NCI-H82 treated with DMSO at 0.1 percent for 48 hours (cell line): Measurements from ENCODE around the gene BLTP2.
"Not testable (repeated sequence)": the region's sequence is repeated elsewhere in the genome, so short reads cannot be mapped to it uniquely, and the experiment has no call there.

Experiments used
- DNase-seq: peaks from one replicate; lab custom pipeline; 2025; ENCODE audit not compliant: unreplicated experiment; lab: John Stamatoyannopoulos, UW

BLTP2 gene

DNA sequence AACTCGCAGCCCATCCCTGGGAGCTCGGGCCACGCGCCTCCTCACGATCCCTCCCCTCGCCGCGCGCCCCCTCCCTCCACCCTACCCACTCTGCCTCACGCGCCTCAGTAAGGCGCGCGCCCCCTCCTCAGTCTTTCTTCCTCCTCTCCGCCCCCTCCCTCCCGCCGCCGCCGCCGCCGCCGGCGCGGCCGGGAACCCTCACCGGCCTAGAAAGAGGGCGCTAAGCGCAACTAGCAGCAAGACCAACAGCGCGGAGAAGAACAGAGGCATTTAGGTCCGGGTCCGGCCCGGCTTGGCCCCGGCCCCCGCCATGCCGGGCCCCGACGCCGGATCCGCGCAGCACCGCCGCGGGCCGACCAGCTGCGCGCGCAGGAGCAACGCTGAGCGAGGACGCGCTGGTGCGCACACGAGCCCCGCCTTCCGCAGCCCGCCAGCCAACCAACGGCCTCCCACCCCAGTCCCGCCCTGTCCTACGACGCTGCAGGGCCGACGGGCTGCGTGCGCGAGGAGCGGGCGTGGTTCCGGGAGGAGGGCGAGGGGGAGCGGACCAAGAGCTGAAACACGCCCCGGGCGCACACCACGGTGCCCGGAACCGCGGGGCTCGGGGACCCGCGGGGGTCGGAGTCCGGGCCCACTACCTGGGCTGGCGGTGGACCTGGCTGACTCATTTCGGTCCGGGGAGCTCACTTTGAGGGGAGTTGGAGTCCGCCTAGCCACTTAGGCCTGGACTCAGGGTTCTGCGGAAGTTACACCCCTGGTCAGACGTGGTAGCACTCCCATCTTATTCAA is at the start of gene BLTP2:
BLTP2 (minus strand) TSS at position 372 of the 789 bp plus-strand sequence; CDS start at position 270, 102 bp downstream.
- DNase-seq, result peak; percentile 89

DNA sequence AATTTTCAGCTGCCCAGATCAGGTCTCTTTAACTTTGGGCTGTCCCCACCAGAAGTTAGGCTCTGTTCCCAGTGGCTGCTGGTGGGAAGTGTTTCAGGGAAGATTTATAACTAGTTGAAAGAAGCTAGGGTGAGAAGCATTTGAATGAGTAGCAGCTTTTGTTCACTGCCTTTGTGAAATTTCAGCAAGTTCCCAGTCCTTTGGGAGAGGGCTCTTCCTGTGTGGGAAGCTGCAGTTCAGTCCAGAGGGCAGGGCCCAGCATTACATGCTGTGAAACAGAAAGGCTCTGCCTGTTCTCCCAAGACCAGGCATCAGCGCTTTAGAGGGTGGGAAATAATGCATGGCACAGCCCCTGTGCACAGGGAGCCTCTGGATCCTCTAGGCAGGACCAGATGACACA is 48.9 kb upstream of the BLTP2 start:
- DNase-seq, result no peak

DNA sequence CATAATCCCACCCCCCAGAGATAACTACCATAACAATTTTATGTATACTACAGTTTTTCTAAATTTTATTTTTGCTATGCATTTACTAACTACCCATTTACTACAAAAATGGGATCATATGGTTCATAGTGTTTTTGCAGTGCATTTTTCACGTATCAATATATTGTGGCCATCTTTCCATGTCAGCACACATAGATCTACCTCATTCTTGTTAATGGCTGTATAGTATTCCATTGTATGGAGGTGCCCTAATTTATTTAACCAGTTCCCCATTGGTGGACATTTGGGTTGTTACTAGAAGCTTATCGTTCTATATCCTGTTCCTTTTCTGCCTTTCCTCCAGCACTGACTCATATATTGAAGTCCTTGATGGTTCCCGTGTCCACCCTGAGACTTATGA is 44.1 kb upstream of the BLTP2 start:
- DNase-seq, result no peak

DNA sequence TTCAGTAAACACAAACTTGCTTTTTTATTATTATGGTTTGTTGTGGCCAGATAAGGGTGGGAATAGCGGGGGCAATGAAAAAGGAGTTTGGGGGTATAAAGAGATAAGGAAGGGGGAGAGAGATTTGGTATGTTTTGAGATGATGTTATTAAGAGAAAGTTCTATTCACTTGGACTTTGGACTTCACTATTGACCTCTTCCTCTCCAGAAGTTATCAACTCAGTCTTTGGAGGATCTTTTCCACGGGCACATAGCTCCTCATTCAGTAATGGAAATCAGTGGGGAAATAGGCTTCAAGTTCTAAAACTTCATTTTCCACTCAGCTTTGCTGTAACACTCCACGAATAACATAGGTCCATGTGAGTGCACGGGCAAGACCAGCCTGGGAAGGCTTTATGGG is 43.5 kb upstream of the BLTP2 start:
- no peak for DNase-seq

DNA sequence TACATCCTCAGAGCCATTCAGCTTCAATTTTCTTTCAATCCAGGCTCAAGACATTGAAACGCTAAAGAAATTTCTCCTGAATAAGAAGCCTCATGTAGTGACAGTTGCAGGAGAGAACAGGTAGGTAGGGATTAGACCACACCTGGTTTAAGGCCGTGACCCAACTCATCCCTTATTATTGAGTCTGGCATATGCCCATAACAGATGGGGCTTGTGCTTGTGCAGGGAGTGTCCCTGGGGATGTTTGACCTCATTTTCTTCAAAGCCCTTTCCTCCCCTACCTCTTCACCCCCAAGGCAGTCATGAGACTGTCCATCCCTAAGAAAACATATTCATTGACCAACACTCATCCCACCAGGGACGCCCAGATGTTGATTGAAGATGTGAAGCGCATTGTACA is 41.3 kb upstream of the BLTP2 start:
- DNase-seq, result no peak

DNA sequence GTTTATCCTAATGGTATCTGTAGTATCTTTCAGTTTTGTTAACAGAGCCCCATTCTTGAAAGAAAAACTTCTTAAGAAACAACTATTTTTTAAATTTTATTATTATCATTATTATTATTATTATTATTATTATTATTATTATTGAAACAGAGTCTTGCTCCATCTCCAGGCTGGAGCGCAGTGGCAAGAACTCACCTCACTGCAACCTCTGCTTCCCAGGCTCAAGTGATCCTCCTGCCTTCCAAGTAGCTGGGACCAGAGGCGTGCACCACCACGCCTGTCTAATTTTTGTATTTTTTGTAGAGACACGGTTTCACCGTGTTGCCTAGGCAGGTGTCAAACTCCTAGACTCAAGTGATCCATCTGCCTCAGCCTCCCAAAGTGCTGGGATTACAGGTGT is 40.4 kb upstream of the BLTP2 start:
- no peak for DNase-seq

DNA sequence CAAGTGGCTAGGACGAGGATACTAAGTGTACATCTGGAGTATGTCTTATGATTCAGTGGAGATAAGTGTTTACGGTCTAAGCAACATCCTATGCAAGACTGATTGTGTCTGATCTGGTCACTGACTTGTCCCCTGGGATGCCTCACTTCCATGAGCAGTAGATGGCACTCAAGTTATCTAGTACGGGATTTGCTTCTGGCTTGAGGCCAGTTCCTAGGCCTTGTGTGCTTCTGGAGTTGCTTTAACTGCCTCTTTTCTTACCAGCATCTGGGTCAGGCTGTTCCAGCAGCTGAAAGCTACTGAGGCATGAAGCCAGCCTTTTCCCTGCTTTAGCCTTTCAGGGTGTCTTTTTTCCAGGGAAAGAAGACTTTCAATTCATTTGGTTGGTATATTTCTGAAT is 40.0 kb upstream of the BLTP2 start:
- DNase-seq, result peak; percentile 61

DNA sequence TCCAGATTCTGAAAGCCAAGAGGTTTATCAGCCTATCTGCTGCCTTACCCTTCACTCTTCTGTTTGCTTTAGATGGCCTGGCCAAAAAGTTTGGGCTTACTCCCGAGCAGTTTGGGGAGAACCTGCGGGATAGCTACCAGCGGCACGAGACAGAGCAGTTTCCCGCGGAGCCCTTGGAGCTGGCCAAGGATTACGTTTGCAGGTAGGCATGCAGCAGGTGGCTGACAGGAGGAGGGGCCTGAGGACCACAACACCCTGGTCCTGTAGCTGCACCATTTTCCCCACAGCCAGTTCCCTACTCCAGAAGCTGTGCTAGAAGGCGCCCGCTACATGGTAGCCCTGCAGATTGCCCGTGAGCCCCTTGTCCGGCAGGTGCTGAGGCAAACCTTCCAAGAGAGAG is 37.7 kb upstream of the BLTP2 start:
- no peak for DNase-seq

DNA sequence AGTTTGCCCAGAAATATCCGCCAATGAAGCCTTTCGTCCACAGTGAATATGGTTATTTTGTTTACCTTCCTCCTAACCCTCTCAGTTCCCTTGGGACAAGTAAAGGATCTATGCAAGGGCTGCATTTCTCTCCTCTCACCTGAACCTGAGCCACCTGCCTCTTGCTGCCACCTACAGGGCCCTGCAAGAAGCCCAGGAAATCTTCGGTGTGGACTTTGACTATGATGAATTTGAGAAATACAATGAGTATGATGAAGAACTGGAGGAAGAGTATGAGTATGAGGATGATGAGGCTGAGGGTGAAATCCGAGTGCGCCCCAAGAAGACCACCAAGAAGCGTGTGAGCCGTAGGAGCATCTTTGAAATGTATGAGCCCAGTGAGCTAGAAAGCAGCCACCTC is 31.0 kb upstream of the BLTP2 start:
- DNase-seq, result no peak

DNA sequence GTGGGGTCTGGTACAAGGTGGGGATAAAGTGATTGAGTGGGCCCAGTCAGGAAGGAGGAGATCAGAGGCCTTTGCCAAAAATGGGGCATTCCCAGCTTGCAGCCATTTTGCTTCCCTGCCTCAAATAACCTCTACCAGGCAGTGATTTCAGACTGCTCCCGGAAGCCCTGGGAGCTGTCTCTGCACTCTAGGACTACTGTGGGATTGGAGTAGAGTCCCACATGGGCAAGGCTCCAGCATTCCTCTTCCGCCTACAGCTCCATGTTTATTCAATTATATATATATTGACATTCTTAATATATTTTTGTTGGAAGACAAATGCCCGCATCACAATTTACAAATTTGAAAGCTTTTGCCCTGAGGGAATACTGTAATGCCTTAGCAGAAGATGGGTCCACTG is 30.5 kb upstream of the BLTP2 start:
- DNase-seq, result no peak

DNA sequence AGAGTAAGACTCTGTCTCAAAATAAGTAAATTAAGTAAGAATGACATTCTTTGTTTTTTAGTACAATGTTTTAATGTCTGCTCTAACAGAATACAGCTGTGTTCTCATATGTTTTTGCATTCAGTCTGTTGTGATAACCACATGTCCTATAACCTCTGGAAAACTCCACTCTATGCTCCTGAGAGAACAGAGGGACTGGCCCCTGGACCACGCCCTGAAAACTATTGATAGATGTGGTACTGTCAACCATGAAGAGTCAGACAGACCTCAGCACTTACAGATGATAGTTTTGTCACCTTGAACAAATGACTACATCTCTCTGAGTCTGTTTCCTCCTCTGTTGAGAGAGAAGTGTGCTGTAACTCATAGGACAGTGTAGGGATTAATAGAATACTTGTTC is 25.0 kb upstream of the BLTP2 start:
- DNase-seq, result no peak

DNA sequence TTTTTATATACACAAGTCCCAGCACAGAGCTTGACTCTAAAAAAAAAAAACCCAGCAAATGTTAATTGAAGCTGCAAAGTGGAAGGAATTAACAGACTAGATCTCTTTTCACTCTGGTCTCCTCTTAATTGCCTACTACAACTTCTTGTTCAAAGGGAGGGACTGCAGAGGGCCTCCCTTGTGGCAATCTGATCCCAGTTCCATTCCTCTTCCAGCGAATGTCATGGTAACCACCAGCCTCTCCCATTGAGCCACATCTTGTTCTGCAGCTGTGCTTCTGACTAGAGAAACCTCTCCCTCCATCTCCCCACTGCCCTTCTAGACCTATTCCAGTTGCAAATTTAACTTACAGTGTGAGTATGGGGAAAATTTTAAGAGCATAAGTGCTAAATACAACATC is 22.9 kb upstream of the BLTP2 start:
- DNase-seq, result no peak

DNA sequence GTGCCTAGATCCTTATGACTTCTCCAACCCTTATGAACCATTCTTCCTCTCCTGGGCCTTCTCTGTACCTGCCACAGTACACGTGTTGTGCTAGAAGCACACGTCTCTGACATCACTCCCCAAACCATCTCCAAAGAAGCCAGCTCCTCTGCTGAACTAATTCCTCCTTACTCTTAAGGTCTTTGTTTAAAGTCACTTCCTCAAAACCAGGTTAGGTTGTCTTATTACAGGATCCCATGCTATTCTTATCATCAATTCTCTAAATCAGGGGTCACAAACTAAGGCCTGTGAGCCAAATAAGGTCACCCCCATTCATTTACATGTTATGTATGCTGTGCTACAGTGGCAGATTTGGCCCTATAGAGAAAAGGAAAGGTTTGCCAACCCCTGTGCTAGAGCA is 21.0 kb upstream of the BLTP2 start:
- DNase-seq, result no peak

DNA sequence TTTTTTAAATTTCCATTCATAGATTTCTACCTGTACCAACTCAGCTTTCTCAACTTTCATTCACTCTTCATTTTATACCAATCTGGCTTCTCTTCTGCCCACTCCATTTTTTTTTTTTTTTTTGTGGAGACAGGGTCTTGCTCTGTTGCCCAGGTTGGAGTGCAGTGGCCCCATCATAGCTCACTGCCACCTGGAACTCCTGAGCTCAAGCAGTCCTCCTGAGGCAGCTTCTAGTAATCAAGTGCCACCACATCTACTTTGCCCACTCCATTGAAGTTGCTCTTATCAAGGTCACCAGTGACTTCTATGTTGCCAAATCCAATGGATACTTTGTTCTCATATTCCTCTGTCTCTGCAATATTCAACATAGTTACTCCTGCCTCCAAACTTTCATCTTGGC is 18.8 kb upstream of the BLTP2 start:
- DNase-seq, result no peak

DNA sequence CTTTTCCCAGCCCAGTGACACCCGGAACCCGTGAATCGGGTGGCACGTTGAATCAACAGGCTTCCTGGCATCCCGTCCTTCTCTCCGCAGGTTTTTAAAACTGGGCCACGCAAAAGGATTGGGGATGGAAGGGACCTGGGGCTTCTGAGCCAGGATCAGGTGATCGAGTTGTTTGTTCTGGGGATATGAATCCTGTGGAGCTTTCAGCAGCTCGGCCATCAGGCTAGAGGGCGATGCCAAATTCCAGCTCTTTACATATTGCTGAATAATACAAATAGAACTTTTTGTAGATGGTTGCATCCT is 17.5 kb upstream of the BLTP2 start:
- no peak for DNase-seq

DNA sequence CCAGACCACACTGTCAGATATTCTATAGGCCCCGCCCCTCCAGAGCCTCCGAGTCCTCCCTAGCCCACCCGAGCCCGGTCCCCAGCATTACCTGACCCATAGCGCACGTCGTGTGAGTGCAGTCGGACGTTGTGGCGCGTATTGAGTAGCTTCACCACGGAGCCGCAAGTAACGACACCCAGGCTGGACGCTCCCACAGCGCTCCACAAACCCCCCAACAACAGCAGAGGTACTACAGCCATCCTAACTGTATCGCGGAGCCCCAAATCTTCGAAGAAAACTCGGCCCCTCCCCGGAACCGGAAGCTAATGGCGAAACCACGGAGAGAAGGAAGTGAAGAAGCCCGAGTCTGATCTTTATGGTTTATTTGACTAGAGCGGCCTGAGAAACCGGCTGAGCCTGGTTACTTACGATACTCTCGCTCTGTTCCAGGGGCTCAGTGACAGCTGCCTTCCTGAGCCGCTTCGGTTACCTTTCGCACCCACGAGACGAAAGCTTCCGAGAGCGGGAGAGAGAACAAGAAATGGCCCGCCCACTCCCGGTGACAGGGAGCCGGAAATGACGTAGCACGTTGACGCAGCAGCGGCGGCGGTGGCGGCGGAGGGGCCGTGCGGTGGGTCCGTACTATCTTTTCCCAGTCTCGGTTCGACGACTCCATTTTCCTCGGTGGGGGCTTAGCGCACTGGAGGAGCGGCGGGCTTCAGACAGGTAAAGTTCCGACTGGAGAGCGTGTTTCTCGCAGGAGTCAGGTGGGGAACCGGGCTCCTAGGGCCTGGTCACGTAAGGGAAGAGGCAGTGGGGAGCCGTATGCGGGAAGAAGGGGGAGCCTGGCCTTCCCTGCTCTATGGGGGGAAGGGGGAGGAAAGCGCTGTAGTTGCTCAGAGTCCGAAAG is 16.9 kb upstream of the BLTP2 start, which contains the start of the genes SDF2 and SUPT6H:
SDF2 (minus strand) TSS at position 272 of the 892 bp plus-strand sequence; CDS start at position 242, 30 bp downstream.
SUPT6H (plus strand) TSS at position 571 of the 892 bp plus-strand sequence. CDS start 11,197 bp downstream, outside the sequence.
- peak; percentile 93 for DNase-seq

DNA sequence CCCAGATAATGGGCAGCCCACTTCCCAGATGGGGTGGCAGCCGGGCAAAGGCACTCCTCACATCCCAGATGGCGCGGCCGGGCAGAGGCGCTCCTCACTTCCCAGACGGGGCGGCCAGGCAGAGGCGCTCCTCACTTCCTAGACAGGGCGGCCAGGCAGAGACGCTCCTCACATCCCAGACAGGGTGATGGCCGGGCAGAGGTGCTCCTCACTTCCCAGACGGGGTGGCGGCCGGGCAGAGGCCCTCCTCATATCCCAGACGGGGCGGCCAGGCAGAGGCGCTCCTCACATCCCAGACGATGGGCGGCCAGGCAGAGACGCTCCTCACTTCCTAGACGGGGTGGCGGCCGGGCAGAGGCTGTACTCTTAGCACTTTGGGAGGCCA is 14.5 kb upstream of the BLTP2 start:
- DNase-seq, result not testable (repeated sequence)

DNA sequence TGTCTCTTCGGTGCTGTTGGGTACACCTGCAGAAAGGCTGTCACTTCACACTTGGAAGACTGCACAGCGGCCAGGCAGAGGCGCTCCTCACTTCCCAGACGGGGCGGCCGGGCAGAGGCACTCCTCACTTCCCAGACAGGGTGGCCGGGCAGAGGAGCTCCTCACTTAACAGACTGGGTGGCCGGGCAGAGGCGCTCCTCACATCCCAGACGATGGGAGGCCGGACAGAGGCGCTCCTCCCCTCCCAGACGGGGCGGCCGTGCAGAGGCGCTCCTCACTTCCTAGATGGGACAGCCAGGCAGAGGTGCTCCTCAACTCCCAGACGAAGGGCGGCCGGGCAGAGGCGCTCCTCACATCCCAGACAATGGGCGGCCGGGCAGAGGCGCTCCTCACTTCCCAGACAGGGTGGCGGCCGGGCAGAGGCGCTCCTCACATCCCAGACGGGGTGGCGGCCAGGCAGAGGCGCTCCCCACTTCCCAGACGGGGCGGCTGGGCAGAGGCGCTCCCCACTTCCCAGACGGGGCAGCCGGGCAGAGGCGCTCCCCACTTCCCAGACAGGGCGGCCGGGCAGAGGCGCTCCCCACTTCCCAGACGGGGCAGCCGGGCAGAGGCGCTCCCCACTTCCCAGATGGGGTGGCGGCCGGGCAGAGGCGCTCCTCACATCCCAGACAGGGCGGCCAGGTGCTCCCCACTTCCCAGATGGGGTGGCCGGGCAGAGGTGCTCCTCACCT is 14.0 kb upstream of the BLTP2 start:
- DNase-seq, result not testable (repeated sequence)

DNA sequence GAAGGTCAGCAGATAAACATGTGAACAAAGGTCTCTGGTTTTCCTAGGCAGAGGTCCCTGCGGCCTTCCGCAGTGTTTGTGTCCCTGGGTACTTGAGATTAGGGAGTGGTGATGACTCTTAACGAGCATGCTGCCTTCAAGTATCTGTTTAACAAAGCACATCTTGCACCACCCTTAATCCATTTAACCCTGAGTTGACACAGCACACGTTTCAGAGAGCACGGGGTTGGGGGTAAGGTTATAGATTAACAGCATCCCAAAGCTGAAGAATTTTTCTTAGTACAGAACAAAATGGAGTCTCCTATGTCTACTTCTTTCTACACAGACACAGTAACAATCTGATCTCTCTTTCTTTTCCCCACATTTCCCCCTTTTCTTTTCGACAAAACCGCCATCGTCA is 13.4 kb upstream of the BLTP2 start:
- DNase-seq, result not testable (repeated sequence)

DNA sequence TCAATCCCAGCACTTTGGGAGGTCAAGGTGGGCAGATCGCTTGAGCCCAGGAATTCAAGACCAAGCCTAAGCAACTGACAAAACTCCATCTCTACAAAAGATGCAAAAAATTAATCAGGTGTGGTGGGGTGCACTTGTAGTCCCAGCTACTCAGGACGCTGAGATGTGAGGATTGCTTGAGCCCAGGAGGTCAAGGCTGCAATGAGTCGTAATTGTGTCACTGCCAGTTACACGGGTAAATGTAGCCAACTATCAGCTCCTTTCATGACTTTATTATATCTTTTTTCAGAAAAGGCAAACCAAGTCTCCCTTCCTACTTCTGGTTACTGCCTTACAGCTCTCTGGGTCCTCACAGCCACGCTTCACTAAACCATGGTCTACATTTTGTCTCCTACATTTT is 12.8 kb upstream of the BLTP2 start:
- no peak for DNase-seq

DNA sequence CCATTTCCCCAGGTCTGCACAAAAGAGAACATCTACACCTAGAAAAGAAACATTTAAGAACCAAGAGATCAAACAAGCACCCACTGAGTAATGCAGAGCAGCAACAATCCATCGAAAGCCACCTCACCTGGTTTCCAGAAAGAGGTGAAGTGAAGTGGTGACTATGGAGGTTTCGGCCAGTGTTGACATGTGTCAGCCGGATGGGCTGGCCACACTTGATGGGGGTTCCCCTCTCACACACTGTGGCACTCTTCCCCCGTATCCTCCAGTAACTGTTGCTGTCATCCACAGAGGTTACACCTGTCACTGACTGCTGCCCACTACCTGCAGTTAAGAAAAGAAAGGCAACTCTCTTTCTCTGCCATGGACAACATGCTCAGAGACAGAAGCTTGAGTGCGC is 10.2 kb upstream of the BLTP2 start:
- no peak for DNase-seq

DNA sequence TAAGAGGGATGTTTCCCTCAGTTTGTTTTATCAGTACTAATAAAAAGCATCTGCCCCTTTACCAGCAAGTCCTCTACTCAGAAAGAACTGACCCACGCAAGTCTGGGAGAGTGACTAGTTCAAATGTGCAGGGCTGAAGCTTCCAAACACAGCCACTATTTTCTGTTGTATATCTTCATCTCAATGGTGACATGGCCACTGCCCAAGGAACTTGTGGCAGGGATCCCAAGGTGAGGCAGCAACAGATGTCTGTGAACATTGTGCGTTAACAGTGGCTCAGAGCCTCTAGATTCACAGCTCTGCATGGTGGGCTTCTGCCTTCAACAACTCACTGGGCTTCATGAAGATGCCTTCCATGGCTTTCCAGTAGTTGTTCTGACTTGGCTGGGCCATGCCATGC is 3.7 kb upstream of the BLTP2 start:
- no peak for DNase-seq
